PC-9 (cell line): ENCODE results near the gene TACC3. TPM values are rescaled to one million over a fixed set of nuclear protein-coding genes. Genes with fewer than 3 reads are reported as not detected.
A peak's percentile ranks its signal among the peaks of the same experiment; 100 is the strongest.

Experiments
- BruUV-seq: library from RNA; stranded (reverse); fragments of 400-500 nt; replicated peaks from 2 replicates; lab custom pipeline; 2021; lab: Mats Ljungman, UMichigan
- CTCF ChIA-PET: fragments of 300-600 bp; sonication (Branson Sonifier 250); formaldehyde crosslinking; loops from one replicate; lab custom pipeline; 2022; ENCODE audit warnings: antibody characterized with exemption; lab: Charles Lee
- POLR2A ChIA-PET: fragments of 300-600 bp; sonication (Branson Sonifier 250); formaldehyde crosslinking; loops from one replicate; lab custom pipeline; 2022; ENCODE audit warnings: antibody characterized with exemption; ENCODE audit not compliant: unreplicated experiment; lab: Charles Lee
- DNase-seq, 2 experiments: peaks; one replicate each; pipeline versions ENCODE4 v3.0.0 to v3.0.0-alpha.2; 2015 to 2022; ENCODE audit warnings: mixed read lengths in 1 of 2
- H2AFZ ChIP-seq: fragments of 200-600 bp; sonication (generic); 2 replicates; pipeline ENCODE4 v1.8.1; 2017; ENCODE audit warnings: antibody characterized with exemption
- H3F3A ChIP-seq: fragments of 200-600 bp; sonication (generic); 2 replicates; pipeline ENCODE4 v1.8.1; 2017; ENCODE audit warnings: antibody characterized with exemption, mild to moderate bottlenecking, low read depth; ENCODE audit not compliant: insufficient read depth
- H3K27ac ChIP-seq: fragments of 200-600 bp; sonication (generic); 2 replicates; pipeline ENCODE4 v1.6.1; 2016; ENCODE audit warnings: mixed run types
- H3K27me3 ChIP-seq: fragments of 200-600 bp; sonication (generic); 2 replicates; pipeline ENCODE4 v1.6.1; 2016; ENCODE audit warnings: low read depth, mixed run types; ENCODE audit not compliant: insufficient read depth
- H3K36me3 ChIP-seq: fragments of 200-600 bp; sonication (generic); 2 replicates; pipeline ENCODE4 v1.6.1; 2016; ENCODE audit warnings: low read depth, mixed run types
- H3K4me1 ChIP-seq: fragments of 200-600 bp; sonication (generic); replicated peaks from 2 replicates; pipeline ENCODE4 v1.6.1; 2016; ENCODE audit warnings: mixed run types; ENCODE audit not compliant: insufficient read depth
- H3K4me2 ChIP-seq: fragments of 200-600 bp; sonication (generic); 2 replicates; pipeline ENCODE4 v1.6.1; 2017; ENCODE audit warnings: mixed run types
- H3K4me3 ChIP-seq: fragments of 200-600 bp; sonication (generic); 2 replicates; pipeline ENCODE4 v1.6.1; 2016; ENCODE audit warnings: mixed run types
- H3K79me2 ChIP-seq: fragments of 200-600 bp; sonication (generic); 2 replicates; pipeline ENCODE4 v1.6.1; 2017; ENCODE audit warnings: low read depth, mixed run types
- H3K9me2 ChIP-seq: fragments of 200-600 bp; sonication (generic); 2 replicates; pipeline ENCODE4 v1.8.1; 2017; ENCODE audit warnings: mild to moderate bottlenecking; ENCODE audit not compliant: insufficient read depth
- H3K9me3 ChIP-seq: fragments of 200-600 bp; sonication (generic); 2 replicates; pipeline ENCODE4 v1.8.1; 2016; ENCODE audit warnings: low read depth; ENCODE audit not compliant: insufficient read depth
- H4K20me1 ChIP-seq: fragments of 200-600 bp; sonication (generic); 2 replicates; pipeline ENCODE4 v1.8.1; 2017; ENCODE audit not compliant: insufficient read depth
- CTCF ChIP-seq: fragments of 200-600 bp; sonication (generic); conservative IDR thresholded peaks from 2 replicates; pipeline ENCODE4 v1.6.1; 2017; ENCODE audit warnings: mixed run types, antibody characterized with exemption, mild to moderate bottlenecking, moderate library complexity
- EZH2 ChIP-seq: fragments of 200-600 bp; sonication (generic); IDR thresholded peaks from 2 replicates; pipeline ENCODE4 v1.8.0; 2017; ENCODE audit warnings: antibody characterized with exemption, low read depth
- intact Hi-C: fragments of 100-400 bp; cut with micrococcal nuclease; formaldehyde crosslinking; loops from one replicate; pipeline ENCODE4 v1.10.0; 2022; ENCODE audit not compliant: unreplicated experiment
- total RNA-seq: library from RNA; stranded (reverse); gene quantifications from 2 replicates; pipeline ENCODE4 v1.2.3, GENCODE V29; 2021

TACC3 gene
- total RNA-seq, 1 experiment from 2014 or later, result 134 TPM

- Histone ChIP-seq H2AFZ (no peak overlapping the region), H3K27me3 (peaks cover 6% of the 10 kb centered on the region; the same call in 1 of the 2 replicates), H3K36me3 (no peaks in the 10 kb centered on the region), H3K4me2 (no peak overlapping the region), H4K20me1 (no peaks in the 10 kb centered on the region), H3F3A (peaks cover 13% of the 10 kb centered on the region), H3K4me1 (0 out of 2 replicates have a peak, but pooled peaks cover 4% of the 10 kb centered on the region), H3K9me2 (no peaks in the 10 kb centered on the region), H3K9me3 (no peaks in the 10 kb centered on the region), H3K4me3 (no peak overlapping the region), H3K79me2 (no peaks in the 10 kb centered on the region), H3K27ac (no peak overlapping the region)
- no peak for DNase-seq
- TF ChIP-seq EZH2 (no peak), CTCF (no peak)
- POLR2A ChIA-PET, result no interaction called here
- CTCF ChIA-PET, result no interaction called here
- intact Hi-C loops, result no loop called here
- BruUV-seq, result no TSS peak
Observed at GRCh38 chr4:1678244-1678643, 43.1 kb upstream of the TACC3 start.

GRCh38 chr4:1682860-1683259 lies 38.5 kb upstream of the TACC3 start:
- Histone ChIP-seq H3K9me2 (no peaks in the 10 kb centered on the region), H3K9me3 (no peaks in the 10 kb centered on the region), H3K4me2 (peak overlapping the region; percentile 74), H3K4me1 (0 out of 2 replicates have a peak, but pooled peaks cover 5% of the 10 kb centered on the region), H3K79me2 (no peaks in the 10 kb centered on the region), H3K36me3 (no peaks in the 10 kb centered on the region), H2AFZ (0 out of 2 replicates have a peak overlapping the region, but pooled peaks have one; percentile 69), H3K27ac (no peak overlapping the region), H3F3A (peaks cover 34% of the 10 kb centered on the region), H3K27me3 (no peaks in the 10 kb centered on the region), H4K20me1 (no peaks in the 10 kb centered on the region), H3K4me3 (peak overlapping the region; percentile 62; the same call in 1 of the 2 replicates)
- intact Hi-C loops, result no loop called here
- DNase-seq, result no peak
- CTCF ChIA-PET, result no interaction called here
- BruUV-seq, result no TSS peak
- TF ChIP-seq CTCF (no peak), EZH2 (no peak)
- POLR2A ChIA-PET, result no interaction called here

GRCh38 chr4:1683261-1683735 lies 38.0 kb upstream of the TACC3 start:
- H2AFZ ChIP-seq, result peak overlapping the region; percentile 69
- H3K27ac ChIP-seq, result no peak overlapping the region
- intact Hi-C loops, result no loop called here

More at GRCh38 chr4:1683261-1683735, 38.0 kb upstream of the TACC3 start:
- Histone ChIP-seq H3K79me2 (no peaks in the 10 kb centered on the region), H4K20me1 (no peaks in the 10 kb centered on the region), H3K36me3 (no peaks in the 10 kb centered on the region), H3K9me2 (no peaks in the 10 kb centered on the region), H3K9me3 (no peaks in the 10 kb centered on the region), H3K4me2 (peak overlapping the region; percentile 74), H3K4me3 (peak overlapping the region; percentile 62; the same call in 1 of the 2 replicates), H3F3A (peaks cover 34% of the 10 kb centered on the region), H3K27me3 (no peaks in the 10 kb centered on the region), H3K4me1 (0 out of 2 replicates have a peak, but pooled peaks cover 5% of the 10 kb centered on the region)
- ChIA-PET POLR2A (no interaction called here), CTCF (no interaction called here)
- DNase-seq, result peak; percentile 7 to 53
- TF ChIP-seq EZH2 (no peak), CTCF (no peak)
- BruUV-seq, result no TSS peak
